Osteoblast (primary cell): ENCODE measurements around the gene RFESD. TPM values are rescaled to one million over a fixed set of nuclear protein-coding genes. Genes with fewer than 3 reads are reported as not detected.
"Not testable (repeated sequence)": the region's sequence is repeated elsewhere in the genome, so short reads cannot be mapped to it uniquely, and the experiment has no call there.

ENCODE experiments used
- DNase-seq: peaks from one replicate; pipeline ENCODE4 v3.0.0; 2011; ENCODE audit warnings: low spot score, mixed read lengths; ENCODE audit not compliant: insufficient read length; ENCODE audit errors: missing footprints
- H2AFZ ChIP-seq: 2 replicates; pipeline ENCODE4 v1.6.0; 2011; ENCODE audit warnings: mild to moderate bottlenecking, low read length
- H3K27ac ChIP-seq: 2 replicates; pipeline ENCODE4 v1.5.1; 2011; ENCODE audit warnings: mild to moderate bottlenecking, low read depth, low read length, moderate library complexity
- H3K27me3 ChIP-seq: 2 replicates; pipeline ENCODE4 v1.6.0; 2012; ENCODE audit warnings: mild to moderate bottlenecking, control low read depth, inconsistent platforms, low read length, moderate library complexity; ENCODE audit not compliant: insufficient read depth
- H3K36me3 ChIP-seq: 2 replicates; pipeline ENCODE4 v1.5.1; 2011; ENCODE audit warnings: mild to moderate bottlenecking, low read length, control low read depth, moderate library complexity; ENCODE audit not compliant: insufficient read depth
- H3K4me1 ChIP-seq: 2 replicates; pipeline ENCODE4 v1.5.1; 2011; ENCODE audit warnings: mild to moderate bottlenecking, low read length, control low read depth, moderate library complexity; ENCODE audit not compliant: insufficient read depth
- H3K4me2 ChIP-seq: 2 replicates; pipeline ENCODE4 v1.6.0; 2011; ENCODE audit warnings: mild to moderate bottlenecking, low read length; ENCODE audit not compliant: insufficient read depth
- H3K4me3 ChIP-seq: fragments of 200-600 bp; sonication (generic); 3 replicates; pipeline ENCODE4 v1.5.1; 2012; ENCODE audit warnings: mild to moderate bottlenecking, low read length, inconsistent platforms; ENCODE audit not compliant: insufficient read depth
- H3K79me2 ChIP-seq: 2 replicates; pipeline ENCODE4 v1.6.0; 2012; ENCODE audit warnings: mild to moderate bottlenecking, low read length, control low read depth, inconsistent platforms; ENCODE audit not compliant: insufficient read depth
- H3K9me3 ChIP-seq: 2 replicates; pipeline ENCODE4 v1.5.1; 2011; ENCODE audit warnings: low read depth, low read length, control low read depth
- H4K20me1 ChIP-seq: 2 replicates; pipeline ENCODE4 v1.6.0; 2012; ENCODE audit warnings: mild to moderate bottlenecking, low read length, control low read depth; ENCODE audit not compliant: insufficient read depth
- CTCF ChIP-seq: IDR thresholded peaks from 2 replicates; pipeline ENCODE4 v1.5.1; 2011; ENCODE audit warnings: mild to moderate bottlenecking, low read depth, low read length, moderate library complexity; ENCODE audit errors: extremely low read depth
- total RNA-seq: library from RNA; depleted of rRNA; stranded (reverse); fragments of >200 nt; gene quantifications from 2 replicates; pipeline ENCODE4 v1.2.3, GENCODE V29; 2012

RFESD gene
- total RNA-seq, 1 donor: 4.3 TPM

- peak; percentile 91 for DNase-seq
- Histone ChIP-seq H3K9me3 (no peaks in the 10 kb centered on the region), H3K79me2 (no peaks in the 10 kb centered on the region), H4K20me1 (no peaks in the 10 kb centered on the region), H3K4me2 (peak overlapping the region; percentile 58), H3K36me3 (no peaks in the 10 kb centered on the region), H3K27me3 (no peaks in the 10 kb centered on the region), H3K4me1 (peaks cover 20% of the 10 kb centered on the region), H2AFZ (peak overlapping the region; percentile 92), H3K4me3 (peak overlapping the region; percentile 27), H3K27ac (peak overlapping the region; percentile 81)
- no peak for TF ChIP-seq CTCF
These were observed 14.4 kb upstream of the RFESD start for GRCh38 chr5:95631991-95632675.

- H3K4me2 ChIP-seq, H2AFZ ChIP-seq, H4K20me1 ChIP-seq, H3K27ac ChIP-seq, H3K36me3 ChIP-seq, H3K4me3 ChIP-seq, H3K27me3 ChIP-seq, H3K79me2 ChIP-seq, DNase-seq, H3K9me3 ChIP-seq: not testable (repeated sequence)
- peaks cover 20% of the 10 kb centered on the region for H3K4me1 ChIP-seq
These were observed 13.6 kb upstream of the RFESD start for GRCh38 chr5:95632942-95633341.

GRCh38 chr5:95633671-95634070, 12.9 kb upstream of the RFESD start:
- Histone ChIP-seq H3K4me2 (no peak overlapping the region), H4K20me1 (no peaks in the 10 kb centered on the region), H3K9me3 (no peaks in the 10 kb centered on the region), H3K4me3 (no peak overlapping the region), H3K36me3 (no peaks in the 10 kb centered on the region), H3K27me3 (no peaks in the 10 kb centered on the region), H3K4me1 (peaks cover 20% of the 10 kb centered on the region), H3K79me2 (no peaks in the 10 kb centered on the region), H2AFZ (no peak overlapping the region), H3K27ac (no peak overlapping the region)
- no peak for DNase-seq
- no peak for TF ChIP-seq CTCF

- no peaks in the 10 kb centered on the region for H3K9me3 ChIP-seq
- no peak overlapping the region for H3K27ac ChIP-seq
- no peaks in the 10 kb centered on the region for H3K36me3 ChIP-seq
- no peak overlapping the region for H3K4me3 ChIP-seq
- no peak overlapping the region for H2AFZ ChIP-seq
- H3K27me3 ChIP-seq: no peaks in the 10 kb centered on the region
- peaks cover 20% of the 10 kb centered on the region for H3K4me1 ChIP-seq
- no peak for TF ChIP-seq CTCF
- DNase-seq: no peak
- no peaks in the 10 kb centered on the region for H4K20me1 ChIP-seq
- H3K79me2 ChIP-seq: no peaks in the 10 kb centered on the region
- no peak overlapping the region for H3K4me2 ChIP-seq
These were observed 12.5 kb upstream of the RFESD start for GRCh38 chr5:95634081-95634480.
